Activated naive CD4-positive, alpha-beta T cell treated with anti-CD3 and anti-CD28 coated beads for 36 hours (primary cell): ENCODE data around the gene KDM6B. TPM values are rescaled to one million over a fixed set of nuclear protein-coding genes. Genes with fewer than 3 reads are reported as not detected.
"Not testable (repeated sequence)": the region's sequence is repeated elsewhere in the genome, so short reads cannot be mapped to it uniquely, and the experiment has no call there.

ENCODE experiments used
- CTCF ChIA-PET: fragments of 350-600 bp; sonication (Branson Sonifier 250); formaldehyde crosslinking; loops from one replicate; lab custom pipeline; 2021; ENCODE audit warnings: antibody characterized with exemption; lab: Charles Lee
- DNase-seq: peaks from one replicate; pipeline ENCODE4 v3.0.0-alpha.2; 2020
- H3K27ac Mint-ChIP-seq: one replicate; pipeline ENCODE4 v1.8.0; 2021; ENCODE audit warnings: mild to moderate bottlenecking, mixed read lengths
- H3K27me3 Mint-ChIP-seq: one replicate; pipeline ENCODE4 v1.8.0; 2021; ENCODE audit warnings: low read depth, mixed read lengths
- H3K36me3 Mint-ChIP-seq: one replicate; pipeline ENCODE4 v1.8.0; 2021; ENCODE audit warnings: low read depth, mixed read lengths
- H3K4me1 Mint-ChIP-seq: one replicate; pipeline ENCODE4 v1.8.0; 2021; ENCODE audit warnings: low read depth, mixed read lengths
- H3K4me3 Mint-ChIP-seq: one replicate; pipeline ENCODE4 v1.8.0; 2021; ENCODE audit warnings: mild to moderate bottlenecking, moderate library complexity, mixed read lengths
- H3K9me3 Mint-ChIP-seq: one replicate; pipeline ENCODE4 v1.8.0; 2021; ENCODE audit warnings: mixed read lengths
- intact Hi-C: fragments of 100-400 bp; cut with micrococcal nuclease; formaldehyde crosslinking; loops from one replicate; pipeline ENCODE4 v1.15.1; 2023
- total RNA-seq, 2 experiments: library from RNA; stranded (reverse); gene quantifications; one replicate each; pipeline ENCODE4 v1.2.3, GENCODE V29; 2021

KDM6B gene
- total RNA-seq, 2 experiments from 2014 or later, result 22.7 to 24.1 TPM

DNA sequence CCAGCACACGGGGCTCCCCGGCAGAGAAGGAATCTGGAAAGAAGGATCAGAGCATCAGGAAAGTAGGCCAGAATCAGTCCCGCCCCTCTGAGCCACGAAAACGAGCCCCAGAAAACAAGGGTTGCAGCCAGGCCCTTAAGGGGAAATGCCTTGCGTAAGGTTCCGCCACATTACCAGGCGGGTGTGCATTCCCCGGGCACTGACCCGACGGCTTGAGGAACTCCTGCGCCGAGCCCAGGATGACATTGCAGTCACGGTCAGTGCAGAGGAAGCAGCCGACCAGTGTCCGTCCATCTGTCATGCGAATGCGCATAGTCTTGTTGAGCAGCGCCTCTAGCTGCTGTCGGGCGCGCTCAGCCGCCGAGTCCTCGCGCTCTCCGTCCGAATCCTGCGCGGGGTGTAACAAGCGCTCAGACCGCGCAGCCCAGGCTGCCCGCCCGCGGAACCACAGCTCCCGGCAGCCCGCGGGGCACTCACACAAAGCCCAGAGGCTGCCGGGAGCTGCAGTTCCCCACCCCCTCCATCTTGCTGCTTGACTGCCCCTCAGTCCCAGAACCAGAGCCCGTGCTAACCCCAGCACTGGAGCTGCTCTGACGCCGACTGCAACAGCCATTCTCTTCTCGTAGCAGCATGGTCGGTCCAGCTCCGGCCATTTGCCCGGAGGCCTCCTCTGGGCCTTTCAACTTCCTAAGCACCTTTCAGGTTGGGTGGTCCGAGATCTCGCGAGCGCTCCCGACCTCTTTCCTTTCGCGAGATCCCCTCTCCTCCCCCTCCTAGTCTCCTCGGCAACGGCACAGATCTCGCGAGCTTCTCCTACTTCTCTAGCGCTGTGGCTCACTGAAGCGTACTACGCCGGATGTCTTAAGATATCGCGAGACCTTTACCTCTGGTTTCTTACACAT, 23.0 kb downstream of the KDM6B start, which contains the start of gene NAA38:
Gene NAA38 (minus strand): TSS at position 749 of the 902 bp plus-strand sequence. CDS start 96 bp downstream, at position 653.
- peak; percentile 98 for DNase-seq
- no peaks in the 10 kb centered on the region for H3K27me3 Mint-ChIP-seq
- H3K4me1 Mint-ChIP-seq, result peaks cover 22% of the 10 kb centered on the region
- no peak within 1 kb of the TSS for H3K4me3 Mint-ChIP-seq
- intact Hi-C loops, result loop anchor here (1.0 to 5.0 kb wide), 12 partner anchors 13 to 550 kb away; partner anchors contain the start of genes CNTROB, EIF5A, KDM6B and WRAP53
- no peaks in the 10 kb centered on the region for H3K9me3 Mint-ChIP-seq
- H3K27ac Mint-ChIP-seq, result no peak within 1 kb of the TSS
- H3K36me3 Mint-ChIP-seq, result peaks cover 15% of the 10 kb centered on the region
- CTCF ChIA-PET, result interaction anchor here (0.6 to 1.6 kb wide), 18 partner anchors 12 to 342 kb away, joined by 3 to 11 read pairs (median 3); no protein-coding TSS in a partner anchor

GRCh38 chr17:7857713-7858521, 23.9 kb downstream of the KDM6B start, which contains the start of gene CYB5D1:
Gene CYB5D1, plus strand, starts transcription at chr17:7858003. Its CDS starts 132 bp downstream, at chr17:7858135.
- no peak within 1 kb of the TSS for H3K4me3 Mint-ChIP-seq

DNA sequence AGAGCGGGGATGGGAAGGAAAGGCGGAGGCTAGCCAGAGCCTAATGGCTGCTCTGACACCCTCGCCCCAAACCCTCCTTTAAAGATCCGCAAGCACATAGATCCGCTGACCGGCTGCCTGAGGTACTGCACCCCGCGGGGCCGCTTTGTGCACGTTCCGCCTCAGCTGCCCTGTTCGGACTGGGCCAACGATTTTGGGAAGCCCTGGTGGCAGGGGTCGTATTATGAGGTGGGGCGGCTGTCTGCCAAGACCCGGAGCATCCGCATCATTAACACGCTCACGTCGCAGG, 24.4 kb downstream of the KDM6B start:
- DNase-seq, result peak; percentile 53
- H3K9me3 Mint-ChIP-seq, result no peaks in the 10 kb centered on the region
- H3K27ac Mint-ChIP-seq, result no peak overlapping the region
- H3K27me3 Mint-ChIP-seq, result no peaks in the 10 kb centered on the region
- H3K4me1 Mint-ChIP-seq, result peaks cover 16% of the 10 kb centered on the region
- intact Hi-C loops, result loop anchor here (5.0 kb wide), 1 partner anchor 551 kb away; the partner anchor contains the start of gene EIF5A
- CTCF ChIA-PET, result interaction anchor here (1.1 to 1.2 kb wide), 3 partner anchors 8 to 57 kb away, joined by 3 read pairs; partner anchors contain the start of gene RNF227
- H3K36me3 Mint-ChIP-seq, result peaks cover 10% of the 10 kb centered on the region
- no peak overlapping the region for H3K4me3 Mint-ChIP-seq

More at GRCh38 chr17:7857713-7858521, 23.9 kb downstream of the KDM6B start, which contains the start of gene CYB5D1:
- Mint-ChIP-seq H3K4me1 (peaks cover 18% of the 10 kb centered on the region), H3K9me3 (no peaks in the 10 kb centered on the region), H3K27ac (no peak within 1 kb of the TSS), H3K36me3 (peaks cover 10% of the 10 kb centered on the region), H3K27me3 (no peaks in the 10 kb centered on the region)
- intact Hi-C loops, result loop anchor here (1.0 to 5.0 kb wide), 12 partner anchors 14 to 551 kb away; partner anchors contain the start of genes CNTROB, EIF5A, KDM6B and WRAP53
- CTCF ChIA-PET, result interaction anchor here (0.7 to 1.6 kb wide), 13 partner anchors 17 to 131 kb away, joined by 3 to 11 read pairs (median 3); no protein-coding TSS in a partner anchor
- peak; percentile 93 for DNase-seq

- no peak overlapping the region for H3K4me3 Mint-ChIP-seq
Measured at GRCh38 chr17:7859028-7859427, 25.0 kb downstream of the KDM6B start.

DNA sequence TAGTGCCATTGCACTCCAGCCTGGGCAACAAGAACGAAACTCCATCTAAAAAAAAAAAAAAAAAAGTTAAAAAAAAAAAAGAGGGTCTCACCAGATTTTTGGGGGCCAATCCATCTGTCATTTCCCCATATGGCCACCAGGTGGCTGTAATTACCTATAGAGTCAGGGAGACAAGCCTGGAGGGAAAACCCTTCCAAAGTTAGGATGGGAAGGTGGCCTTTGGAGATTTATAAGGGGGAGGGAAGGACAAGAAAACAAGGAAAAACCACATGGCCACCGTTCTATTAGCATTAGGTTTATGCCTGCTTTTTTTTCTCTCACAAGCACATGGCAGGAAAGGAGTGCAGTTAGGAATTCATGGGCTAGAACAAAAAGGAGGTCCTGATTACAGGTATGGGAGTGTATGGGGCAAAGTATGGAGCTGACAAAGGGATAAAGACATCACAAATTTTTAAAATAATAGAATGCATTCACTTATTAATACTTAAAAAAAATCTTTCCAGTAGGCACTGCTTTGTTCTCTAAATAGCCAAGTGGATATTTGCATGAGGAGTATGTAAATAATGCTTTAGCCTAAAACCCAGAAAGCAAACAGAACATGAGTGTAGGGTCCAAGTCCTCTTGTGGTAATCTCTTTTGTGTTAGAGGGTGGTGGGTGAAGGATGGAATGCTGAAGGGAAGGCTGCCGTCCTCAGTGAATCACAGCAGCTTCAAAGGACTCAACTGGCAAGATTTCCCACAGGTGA, 28.8 kb downstream of the KDM6B start:
- intact Hi-C loops, result loop anchor here (1.0 kb wide), 3 partner anchors 24 to 125 kb away; no protein-coding TSS in a partner anchor
- H3K36me3 Mint-ChIP-seq, result peaks cover 19% of the 10 kb centered on the region
- H3K4me3 Mint-ChIP-seq, result no peak overlapping the region
- no peaks in the 10 kb centered on the region for H3K27me3 Mint-ChIP-seq
- H3K9me3 Mint-ChIP-seq, result no peaks in the 10 kb centered on the region
- DNase-seq, result peak; percentile 56
- peaks cover 11% of the 10 kb centered on the region for H3K4me1 Mint-ChIP-seq
- no peak overlapping the region for H3K27ac Mint-ChIP-seq
- CTCF ChIA-PET, result interaction anchor here (0.7 to 7.3 kb wide), 18 partner anchors 9 to 195 kb away, joined by 3 to 99 read pairs (median 4); partner anchors contain the start of genes CHD3 and CNTROB

More at GRCh38 chr17:7859028-7859427, 25.0 kb downstream of the KDM6B start:
- Mint-ChIP-seq H3K36me3 (peaks cover 11% of the 10 kb centered on the region), H3K27ac (no peak overlapping the region), H3K9me3 (no peaks in the 10 kb centered on the region), H3K4me1 (peaks cover 11% of the 10 kb centered on the region), H3K27me3 (no peaks in the 10 kb centered on the region)
- intact Hi-C loops, result loop anchor here (5.0 kb wide), 1 partner anchor 552 kb away; the partner anchor contains the start of gene EIF5A
- no peak for DNase-seq
- CTCF ChIA-PET, result interaction anchor here (0.8 to 7.3 kb wide), 6 partner anchors 8 to 182 kb away, joined by 3 to 99 read pairs (median 3); partner anchors contain the start of gene RNF227

DNA sequence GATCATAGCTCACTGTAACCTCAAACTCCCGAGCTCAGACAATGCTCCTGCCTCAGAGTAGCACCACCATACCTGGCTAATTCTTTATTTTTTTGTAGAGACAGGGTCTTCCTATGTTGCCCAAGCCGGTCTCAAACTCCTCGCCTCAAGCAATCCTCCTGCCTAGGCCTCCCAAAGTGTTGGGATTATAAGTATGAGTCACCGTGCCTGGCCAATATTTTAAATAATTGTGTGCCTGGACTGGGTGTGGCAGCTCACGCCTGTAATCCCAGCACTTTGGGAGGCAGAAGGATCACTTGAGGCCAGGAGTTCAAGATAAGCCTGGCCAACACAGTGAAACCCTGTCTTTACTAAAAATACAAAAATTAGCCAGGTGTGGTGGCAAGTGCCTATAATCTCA, 30.4 kb downstream of the KDM6B start:
- H3K4me3 Mint-ChIP-seq, H3K27ac Mint-ChIP-seq, DNase-seq, H3K27me3 Mint-ChIP-seq, intact Hi-C loops, H3K9me3 Mint-ChIP-seq: not testable (repeated sequence)
- Mint-ChIP-seq H3K36me3 (peaks cover 19% of the 10 kb centered on the region), H3K4me1 (peaks cover 21% of the 10 kb centered on the region)
- CTCF ChIA-PET, result interaction anchor here (0.8 to 7.3 kb wide), 11 partner anchors 9 to 192 kb away, joined by 3 to 99 read pairs (median 4); partner anchors contain the start of gene CNTROB

DNA sequence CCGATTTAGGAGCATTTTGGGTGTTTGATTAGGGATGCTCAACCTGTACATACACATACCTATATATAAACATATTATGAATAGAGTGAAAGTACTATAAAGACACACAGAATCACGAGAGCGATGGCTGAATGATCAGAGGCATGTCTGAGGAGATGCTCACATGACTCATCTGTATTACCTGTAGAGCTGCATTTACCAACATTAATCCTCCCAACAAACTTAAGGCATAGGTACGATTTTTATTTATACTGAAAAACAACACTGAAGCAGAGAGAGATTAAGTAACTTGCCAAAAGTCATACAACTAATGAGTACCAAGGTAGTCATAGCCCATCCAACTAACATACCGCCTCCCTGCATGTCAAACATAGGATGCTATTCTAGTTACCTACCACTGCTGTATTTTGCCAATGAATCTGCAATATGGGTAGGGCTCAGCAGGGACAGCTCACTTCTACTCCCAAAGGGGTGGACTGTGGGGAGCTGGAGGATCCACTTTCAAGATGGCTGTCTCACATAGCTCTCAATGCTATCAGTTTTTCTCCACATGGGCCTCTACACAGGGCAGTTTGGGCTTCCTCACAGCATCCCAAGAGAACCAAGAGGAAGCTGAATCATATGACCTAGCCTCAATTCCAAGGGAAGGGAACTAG, 31.1 kb downstream of the KDM6B start:
- intact Hi-C loops, result no loop called here
- no peak overlapping the region for H3K27ac Mint-ChIP-seq

GRCh38 chr17:7867881-7868329, 33.9 kb downstream of the KDM6B start:
- Mint-ChIP-seq H3K4me1 (peaks cover 21% of the 10 kb centered on the region), H3K27ac (peak overlapping the region; percentile 51), H3K4me3 (peak overlapping the region; percentile 0), H3K9me3 (no peaks in the 10 kb centered on the region), H3K27me3 (no peaks in the 10 kb centered on the region), H3K36me3 (peaks cover 23% of the 10 kb centered on the region)
- no peak for DNase-seq
- intact Hi-C loops, result no loop called here
- CTCF ChIA-PET, result interaction anchor here (1.2 to 3.0 kb wide), 3 partner anchors 30 to 192 kb away, joined by 3 to 15 read pairs (median 4); no protein-coding TSS in a partner anchor

More for the DNA sequence above, 31.1 kb downstream of the KDM6B start:
- Mint-ChIP-seq H3K4me3 (no peak overlapping the region), H3K36me3 (peaks cover 17% of the 10 kb centered on the region), H3K27me3 (no peaks in the 10 kb centered on the region), H3K4me1 (peaks cover 21% of the 10 kb centered on the region), H3K9me3 (no peaks in the 10 kb centered on the region)
- DNase-seq, result no peak
- CTCF ChIA-PET, result interaction anchor here (0.8 to 7.3 kb wide), 5 partner anchors 32 to 192 kb away, joined by 3 to 99 read pairs (median 9); no protein-coding TSS in a partner anchor

DNA sequence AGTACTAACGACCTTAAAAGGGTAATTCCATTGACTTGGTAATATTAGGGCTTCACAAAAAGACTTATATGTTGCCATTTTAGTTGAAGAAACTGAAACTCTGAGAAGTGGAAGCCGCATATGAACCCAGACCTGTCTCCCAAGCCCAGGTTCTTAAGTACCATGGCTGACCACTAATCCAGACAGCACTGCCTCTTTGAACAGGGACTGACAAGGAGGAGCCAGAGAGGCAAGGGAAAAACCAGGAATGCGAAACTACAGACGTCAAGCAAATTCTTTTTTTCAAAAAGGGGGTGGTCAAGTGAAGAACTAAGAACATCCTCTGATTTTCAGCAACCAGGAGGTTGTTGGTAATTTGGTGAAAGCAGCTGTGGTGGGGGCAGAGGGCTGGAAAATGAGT, 39.0 kb downstream of the KDM6B start:
- Mint-ChIP-seq H3K4me3 (no peak overlapping the region), H3K4me1 (peaks cover 8% of the 10 kb centered on the region), H3K27ac (no peak overlapping the region), H3K27me3 (no peaks in the 10 kb centered on the region), H3K9me3 (no peaks in the 10 kb centered on the region), H3K36me3 (peaks cover 13% of the 10 kb centered on the region)
- intact Hi-C loops, result no loop called here
- CTCF ChIA-PET, result interaction anchor here (0.5 to 1.1 kb wide), 2 partner anchors 9 to 187 kb away, joined by 3 to 4 read pairs; no protein-coding TSS in a partner anchor
- no peak for DNase-seq

DNA sequence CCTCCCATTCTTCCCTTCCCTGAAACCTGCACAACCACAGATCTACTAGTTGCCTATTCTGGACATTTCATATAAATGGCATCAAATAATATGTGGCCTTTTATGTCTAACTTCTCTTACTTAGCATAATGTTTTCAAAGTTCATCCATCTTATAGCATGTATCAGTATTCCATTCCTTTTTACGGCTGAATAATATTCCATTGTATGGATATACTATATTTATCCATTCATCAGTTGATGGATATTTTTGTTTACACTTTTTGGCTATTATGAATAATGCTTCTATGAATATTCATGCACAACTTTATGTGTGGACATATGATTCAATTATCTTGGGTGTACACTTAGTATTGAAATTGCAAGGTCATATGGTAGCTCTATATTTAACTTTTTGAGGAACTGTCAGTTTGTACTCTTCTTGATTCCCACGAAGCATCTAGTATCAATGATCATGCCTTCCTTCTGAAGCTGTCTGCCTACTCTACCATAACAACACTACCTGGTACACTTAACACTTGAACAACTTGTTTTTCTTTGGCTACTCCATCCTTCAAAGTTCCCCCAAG, 41.9 kb downstream of the KDM6B start:
- Mint-ChIP-seq H3K27me3 (no peaks in the 10 kb centered on the region), H3K36me3 (peaks cover 11% of the 10 kb centered on the region), H3K27ac (no peak overlapping the region), H3K4me1 (no peaks in the 10 kb centered on the region), H3K9me3 (no peaks in the 10 kb centered on the region), H3K4me3 (no peak overlapping the region)
- DNase-seq, result no peak
- intact Hi-C loops, result no loop called here
- CTCF ChIA-PET, result no interaction called here
